GM08714 (cell line): ENCODE measurements around the gene ZNF513.

Source experiments
- H3K4me3 ChIP-seq: fragments of 200-500 bp; sonication (Bioruptor generic); 2 replicates; pipeline ENCODE4 v1.5.1; 2014; ENCODE audit warnings: mild to moderate bottlenecking, low read length, inconsistent platforms
- ZNF274 ChIP-seq: IDR thresholded peaks from 2 replicates; pipeline ENCODE4 v1.6.1; 2012; ENCODE audit warnings: mild to moderate bottlenecking, low read depth, low read length

Gene ZNF513

DNA sequence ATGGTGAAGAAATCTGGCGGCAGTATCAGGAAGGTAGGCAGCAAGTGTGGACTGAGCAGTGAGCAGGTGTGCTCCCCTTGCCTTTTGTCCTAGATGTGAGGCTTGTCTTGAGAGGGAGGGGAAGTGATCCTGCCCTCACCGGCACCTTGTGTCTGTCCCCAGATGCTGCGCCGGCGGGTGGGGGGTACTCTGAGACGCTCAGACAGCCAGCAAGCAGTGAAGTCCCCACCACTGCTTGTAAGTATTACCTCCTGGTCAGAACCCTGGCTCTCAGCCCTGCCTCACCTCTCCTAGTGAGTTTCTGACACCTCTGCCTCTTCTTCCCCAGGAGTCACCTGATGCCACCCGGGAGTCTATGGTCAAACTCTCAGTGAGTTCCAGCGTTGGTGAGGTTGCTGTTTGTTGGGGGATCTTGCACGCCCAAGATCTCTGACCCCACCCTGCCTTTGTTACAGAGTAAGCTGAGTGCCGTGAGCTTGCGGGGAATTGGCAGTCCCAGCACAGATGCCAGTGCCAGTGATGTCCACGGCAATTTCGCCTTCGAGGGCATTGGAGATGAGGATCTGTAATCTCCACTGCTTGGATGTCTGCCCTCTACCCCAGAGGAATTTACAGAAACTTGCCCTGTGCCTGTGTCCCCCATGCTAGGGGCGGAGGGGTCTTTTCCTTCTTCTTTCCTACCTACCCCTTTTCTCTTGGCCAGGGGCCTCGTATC, 4.2 kb downstream of the ZNF513 start:
- no peak overlapping the region for H3K4me3 ChIP-seq
- TF ChIP-seq ZNF274 = no peak

GRCh38 chr2:27375513-27376099, 4.9 kb downstream of the ZNF513 start:
- TF ChIP-seq ZNF274 = no peak
- no peak overlapping the region for H3K4me3 ChIP-seq

DNA sequence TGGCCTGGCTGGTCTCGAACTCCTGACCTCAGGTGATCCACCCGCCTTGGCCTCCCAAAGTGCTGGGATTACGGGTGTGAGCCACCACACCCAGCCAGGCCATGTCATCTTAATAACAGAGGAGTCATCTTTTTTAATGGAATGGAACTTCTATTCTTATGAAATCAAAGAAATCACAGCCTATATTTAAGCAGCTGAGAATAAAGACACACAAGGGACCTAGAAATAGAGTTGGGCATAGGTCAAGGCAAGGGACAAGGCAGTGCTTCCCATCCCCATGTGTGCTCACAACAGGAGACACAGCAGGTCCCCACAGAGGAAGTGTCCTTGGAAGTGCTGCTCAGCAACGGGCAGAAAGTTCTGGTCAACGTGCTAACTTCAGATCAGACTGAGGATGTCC, 7.0 kb downstream of the ZNF513 start:
- H3K4me3 ChIP-seq = no peak overlapping the region
- TF ChIP-seq ZNF274 = no peak

GRCh38 chr2:27372937-27373336, 7.6 kb downstream of the ZNF513 start:
- H3K4me3 ChIP-seq = no peak overlapping the region
- no peak for TF ChIP-seq ZNF274

DNA sequence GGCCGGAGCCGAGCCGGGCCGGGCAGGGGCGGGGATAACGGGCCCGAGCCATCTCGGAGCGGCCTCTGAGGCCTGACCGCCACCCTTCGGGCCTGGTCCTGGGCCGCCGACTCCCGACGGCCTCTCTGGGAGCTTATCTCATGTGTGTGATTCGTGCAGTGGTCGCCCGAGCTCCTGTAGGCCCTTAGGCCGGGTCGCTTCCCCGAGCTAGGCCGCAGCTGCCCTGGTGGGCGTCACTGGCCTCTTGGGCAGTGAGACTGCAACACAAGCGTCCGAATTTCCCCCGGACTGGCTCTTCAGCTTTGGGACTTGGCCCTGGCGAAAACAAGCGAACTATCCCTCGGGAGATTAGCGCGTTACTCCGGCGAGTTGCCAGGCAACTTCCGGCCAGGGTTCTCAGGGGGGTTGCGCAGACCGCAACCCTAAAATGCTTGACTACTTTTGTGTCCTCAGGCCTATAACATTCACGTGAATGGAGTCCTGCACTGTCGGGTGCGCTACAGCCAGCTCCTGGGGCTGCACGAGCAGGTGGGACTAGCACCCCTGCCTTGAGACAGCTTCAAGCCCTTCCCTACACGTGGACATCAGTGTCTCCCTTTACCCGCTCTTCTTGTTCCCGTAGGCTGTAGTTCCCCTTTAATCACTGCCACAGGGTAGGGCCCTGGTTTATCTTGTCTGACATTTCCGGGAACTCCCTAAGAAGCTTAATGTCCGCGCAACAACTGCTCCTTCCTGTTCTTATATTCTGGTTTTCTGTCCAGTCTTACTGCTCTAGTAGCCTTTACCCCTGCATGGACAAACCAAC, 9.5 kb downstream of the ZNF513 start:
- peak overlapping the region; percentile 73 for H3K4me3 ChIP-seq
- no peak for TF ChIP-seq ZNF274

DNA sequence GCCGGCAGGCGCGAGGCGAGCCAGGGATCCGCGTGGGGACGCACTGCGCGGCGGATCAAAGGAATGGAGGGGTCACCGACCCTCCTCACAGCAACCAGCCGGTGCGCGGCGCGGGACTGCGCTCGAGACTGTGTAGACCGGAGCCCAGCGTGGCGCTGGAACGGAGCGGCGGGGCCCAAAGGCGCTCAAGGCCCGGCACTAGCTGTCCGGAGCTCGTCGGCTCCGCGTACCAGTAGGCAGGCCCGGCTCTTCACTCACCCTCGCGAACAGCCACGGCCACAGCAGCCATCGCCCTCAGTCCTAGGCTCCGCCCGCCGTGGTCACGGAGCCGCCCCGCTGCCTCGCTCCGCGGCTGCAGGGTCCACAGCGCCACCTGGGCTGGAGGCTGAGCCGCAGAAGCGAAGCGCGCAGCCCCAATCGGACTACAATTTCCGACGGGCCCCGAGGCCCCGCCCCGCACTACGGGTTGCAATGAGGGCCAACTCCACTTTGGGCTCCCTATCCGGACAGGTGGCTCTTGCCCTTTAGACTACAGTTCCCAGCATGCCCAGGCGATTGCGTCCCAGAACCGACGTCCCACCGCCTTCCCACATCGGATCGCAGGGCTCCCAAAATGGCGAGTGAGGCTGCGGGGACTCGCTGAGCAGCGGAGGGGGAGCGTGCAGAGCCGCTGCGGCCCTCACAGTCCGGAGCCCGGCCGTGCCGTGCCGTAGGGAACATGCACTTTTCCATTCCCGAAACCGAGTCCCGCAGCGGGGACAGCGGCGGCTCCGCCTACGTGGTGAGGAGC, 10.3 kb downstream of the ZNF513 start, which contains the start of the genes EIF2B4 and SNX17:
EIF2B4 (minus strand) TSS at position 313 of the 790 bp plus-strand sequence; CDS start at position 289, 24 bp downstream.
SNX17 (plus strand) TSS at position 591 of the 790 bp plus-strand sequence; CDS start at position 719, 128 bp downstream.
- peak within 1 kb of the TSS; percentile 73 for H3K4me3 ChIP-seq
- TF ChIP-seq ZNF274 = no peak

GRCh38 chr2:27369471-27370025, 11.0 kb downstream of the ZNF513 start:
- peak overlapping the region; percentile 68 for H3K4me3 ChIP-seq
- no peak for TF ChIP-seq ZNF274

DNA sequence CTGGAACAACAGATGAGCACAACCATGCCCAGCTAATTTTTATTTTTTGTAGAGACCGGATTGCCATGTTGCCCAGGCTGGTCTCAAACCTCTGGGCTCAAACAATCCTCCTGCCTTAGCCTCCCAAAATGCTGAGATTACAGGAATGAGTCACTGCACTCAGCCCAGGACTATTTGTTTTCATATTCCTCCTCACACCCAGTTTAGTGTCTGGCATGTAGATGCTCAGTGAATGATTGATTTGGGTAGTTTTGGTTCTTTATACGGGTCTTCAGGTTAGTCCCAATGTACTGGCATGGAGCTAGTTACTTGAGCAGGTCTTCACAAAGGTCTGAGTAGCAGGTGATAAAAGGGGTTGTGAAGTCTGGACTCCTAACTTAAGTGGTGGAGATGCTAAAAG, 16.6 kb downstream of the ZNF513 start:
- H3K4me3 ChIP-seq = no peak overlapping the region
- TF ChIP-seq ZNF274 = no peak

- H3K4me3 ChIP-seq = no peak overlapping the region
- no peak for TF ChIP-seq ZNF274
These were observed 17.7 kb downstream of the ZNF513 start for GRCh38 chr2:27362678-27363420.

DNA sequence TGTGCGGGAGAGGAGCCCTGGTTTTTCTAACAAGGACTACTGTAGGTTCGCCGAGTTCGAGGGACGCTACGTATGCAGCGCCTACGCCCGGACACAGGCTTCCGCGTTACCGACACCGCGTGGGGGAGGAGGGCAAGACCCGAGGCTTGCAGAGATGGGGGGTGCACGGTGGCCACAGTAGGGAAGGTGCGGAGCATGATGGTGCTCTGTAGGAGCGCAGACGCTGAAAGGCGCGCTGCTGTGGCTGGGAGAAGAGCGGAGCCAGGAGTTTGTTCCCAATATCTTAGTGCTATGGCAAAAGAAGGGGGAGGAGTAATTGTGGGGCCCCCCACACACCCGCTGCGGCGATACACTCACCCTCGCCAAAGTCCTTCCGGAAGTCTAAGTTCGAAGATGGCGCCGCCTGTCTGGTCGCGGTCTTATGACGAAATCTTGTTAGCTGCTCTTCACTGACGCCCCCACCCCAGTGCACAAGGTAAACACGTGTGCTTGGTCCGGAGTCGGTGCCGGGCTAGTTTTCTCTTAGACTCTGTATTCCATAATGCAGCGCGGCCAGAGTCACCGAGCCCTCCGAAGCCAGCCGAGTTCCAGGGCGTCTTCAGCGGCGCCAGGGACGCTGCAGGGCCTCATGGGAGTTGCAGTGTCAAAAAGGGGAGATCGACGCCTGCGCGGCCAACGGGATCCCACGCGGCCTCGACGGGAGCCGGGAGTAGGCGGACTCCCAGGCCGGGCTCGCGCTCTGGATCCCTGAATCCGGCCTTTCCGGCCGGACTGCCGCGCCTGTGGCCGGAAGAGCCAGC, 24.0 kb downstream of the ZNF513 start, which contains the start of gene GTF3C2:
GTF3C2 (minus strand) TSS at position 383 of the 800 bp plus-strand sequence. CDS start 13,210 bp downstream, outside the sequence.
- peak within 1 kb of the TSS; percentile 91 for H3K4me3 ChIP-seq
- no peak for TF ChIP-seq ZNF274

- no peak for TF ChIP-seq ZNF274
- peak overlapping the region; percentile 91 for H3K4me3 ChIP-seq
These were observed 24.5 kb downstream of the ZNF513 start for GRCh38 chr2:27356056-27356381.

DNA sequence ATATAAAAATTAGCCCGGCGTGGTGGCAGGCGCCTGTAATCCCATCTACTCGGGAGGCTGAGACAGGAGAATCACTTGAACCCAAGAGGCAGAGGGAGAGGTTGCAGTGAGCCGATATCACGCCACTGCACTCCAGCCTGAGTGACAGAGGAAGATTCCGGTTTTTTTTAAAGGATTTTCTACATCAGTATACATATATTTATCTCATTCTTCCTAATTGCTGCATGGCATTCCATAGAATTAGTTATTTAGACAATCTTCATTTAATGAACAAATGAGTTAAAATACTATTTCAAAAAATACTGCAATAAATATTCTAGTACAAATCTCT, 26.0 kb downstream of the ZNF513 start:
- no peak for TF ChIP-seq ZNF274

More for the DNA sequence above, 26.0 kb downstream of the ZNF513 start:
- no peak overlapping the region for H3K4me3 ChIP-seq
